B cell (primary cell): Measurements from ENCODE around the gene BRD3.

Source experiments
- CTCF ChIP-seq: fragments of 200-600 bp; IDR thresholded peaks from one replicate; pipeline ENCODE4 v1.8.0; 2022; ENCODE audit warnings: antibody characterized with exemption, mild to moderate bottlenecking
- EZH2 ChIP-seq: IDR thresholded peaks from 2 replicates; pipeline ENCODE4 v1.6.1; 2012; ENCODE audit warnings: borderline replicate concordance, low read depth, mild to moderate bottlenecking, moderate library complexity, low read length; ENCODE audit not compliant: insufficient read depth, poor library complexity, severe bottlenecking

DNA sequence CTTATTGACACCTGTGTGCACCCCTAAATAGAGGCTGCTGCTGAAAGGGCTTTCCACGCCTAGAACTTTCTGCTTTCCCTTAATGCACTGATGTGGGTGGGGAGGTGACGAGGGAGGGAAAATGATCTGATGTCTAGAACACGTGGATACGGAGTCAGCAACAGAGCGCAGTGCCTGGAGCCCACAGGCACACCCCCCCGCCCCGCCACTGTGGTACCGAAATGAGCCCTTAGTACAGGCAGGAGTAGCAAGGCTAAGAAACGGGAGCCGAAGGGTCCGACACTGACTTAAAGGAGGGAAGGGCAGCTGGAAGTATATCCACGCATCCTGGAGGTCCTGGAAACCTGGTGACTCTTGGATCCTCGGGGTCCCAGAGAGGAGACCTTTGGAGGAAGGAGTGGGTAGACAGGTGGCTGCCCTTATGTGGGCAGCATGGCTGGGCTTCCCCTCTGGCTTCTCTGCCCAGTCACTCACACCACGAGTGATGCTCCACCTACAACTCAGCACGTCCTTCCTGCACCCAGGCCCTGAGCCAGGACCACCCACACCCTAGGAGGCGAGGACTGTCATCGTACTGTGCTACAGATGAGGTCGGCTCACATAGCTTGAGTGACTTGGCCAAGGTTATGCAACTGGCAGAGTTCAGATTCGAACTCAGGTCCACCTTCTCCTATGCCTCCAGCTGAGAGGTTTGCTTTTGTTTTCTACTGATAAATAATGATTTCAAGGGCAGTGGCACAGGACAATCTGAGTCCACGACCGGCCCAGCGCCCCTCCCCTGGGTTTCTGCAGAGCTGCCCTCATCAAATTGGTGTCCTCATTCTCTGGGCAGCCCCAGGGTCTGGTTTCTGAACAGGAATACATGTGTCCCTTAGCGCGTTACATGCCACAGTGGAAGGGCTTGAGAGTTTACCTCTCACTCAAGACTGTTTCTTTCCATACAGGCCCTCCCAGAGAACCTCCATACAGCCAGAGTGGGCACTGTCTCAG, 71.0 kb downstream of the BRD3 start:
- TF ChIP-seq CTCF = no peak
- TF ChIP-seq EZH2 = no peak
